Stimulated activated CD4-positive, alpha-beta T cell treated with anti-CD3 and anti-CD28 coated beads, Interleukin-2, amount 100 ng/mL, for 4 hours (primary cell): ENCODE results near the gene PAX8.
A peak's percentile ranks its signal among the peaks of the same experiment; 100 is the strongest.

Source experiments
- DNase-seq: peaks from one replicate; pipeline ENCODE4 v3.0.0-alpha.2; 2020; ENCODE audit warnings: low read depth

The PAX8 gene

DNA sequence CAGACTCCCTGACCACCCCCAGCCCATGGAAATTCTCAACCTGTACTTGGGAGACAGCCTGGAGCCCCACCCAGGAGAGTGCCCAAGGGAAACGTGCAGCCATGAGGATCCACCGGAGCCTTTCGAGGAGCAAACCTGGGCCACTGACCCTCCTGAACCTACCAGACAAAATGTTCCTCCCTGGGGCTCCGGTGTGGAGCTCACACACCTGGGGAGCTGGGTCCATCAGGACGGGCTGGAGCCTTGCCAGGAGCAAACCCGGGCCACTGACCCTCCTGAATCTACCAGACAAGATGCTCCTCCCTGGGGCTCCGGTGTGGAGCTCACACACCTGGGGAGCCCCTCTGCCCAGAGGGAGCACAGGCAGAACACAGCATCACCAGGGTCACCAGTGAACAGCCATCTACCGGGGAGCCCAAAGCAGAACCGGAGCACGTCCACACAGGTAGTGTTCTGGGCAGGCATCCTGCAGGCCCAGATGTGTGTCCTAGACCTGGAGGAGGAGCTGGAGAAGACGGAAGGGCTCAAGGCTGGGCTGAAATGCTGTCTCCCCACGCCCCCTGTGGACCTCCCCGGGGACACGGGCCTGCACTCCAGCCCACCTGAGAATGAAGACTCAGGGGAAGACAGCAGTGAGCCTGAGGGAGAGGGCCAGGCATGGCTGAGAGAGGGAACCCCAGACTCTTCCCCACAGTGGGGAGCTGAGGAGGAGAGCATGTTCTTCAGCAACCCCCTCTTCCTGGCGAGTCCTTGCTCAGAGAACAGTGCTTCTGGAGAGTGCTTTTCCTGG is 96.1 kb downstream of the PAX8 start:
- no peak for DNase-seq

DNA sequence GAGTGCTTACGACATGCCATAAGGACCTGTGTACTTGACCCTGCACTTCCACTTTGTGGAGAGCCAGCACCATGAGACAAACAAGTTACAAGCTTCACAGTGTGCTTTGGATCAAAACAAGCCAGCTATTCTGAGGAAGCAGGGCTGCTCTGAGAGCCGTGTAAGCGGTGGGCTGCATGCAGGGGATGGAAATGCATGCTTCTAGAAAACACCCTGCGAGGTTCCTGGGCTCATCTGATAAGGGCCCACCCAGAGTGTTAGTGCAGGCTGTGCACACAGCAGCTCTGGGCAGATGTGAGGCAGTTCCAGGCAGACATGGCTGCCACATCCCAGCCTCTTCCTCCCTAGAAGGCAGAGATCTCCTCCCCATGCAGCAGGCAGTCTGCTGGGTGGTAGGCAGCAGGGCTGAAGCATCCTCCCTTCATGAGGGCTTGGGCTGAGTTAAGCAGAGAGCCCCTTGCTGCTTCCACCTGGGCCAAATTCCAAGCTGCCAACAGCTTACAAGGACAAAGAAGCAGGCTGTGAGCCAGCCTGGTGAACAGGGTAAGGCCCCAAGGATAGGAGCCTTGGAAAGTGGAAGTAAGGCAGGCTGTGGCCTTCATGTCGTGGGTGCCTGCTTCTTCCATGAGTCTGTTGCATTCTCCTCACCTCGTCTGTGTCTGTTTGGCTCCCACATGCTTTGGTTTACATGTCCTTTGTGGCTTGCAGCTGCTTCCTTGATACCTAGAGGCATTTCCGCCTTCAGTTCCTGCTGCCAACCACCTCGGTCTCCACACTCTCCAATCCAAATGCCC is 97.3 kb downstream of the PAX8 start:
- no peak for DNase-seq

DNA sequence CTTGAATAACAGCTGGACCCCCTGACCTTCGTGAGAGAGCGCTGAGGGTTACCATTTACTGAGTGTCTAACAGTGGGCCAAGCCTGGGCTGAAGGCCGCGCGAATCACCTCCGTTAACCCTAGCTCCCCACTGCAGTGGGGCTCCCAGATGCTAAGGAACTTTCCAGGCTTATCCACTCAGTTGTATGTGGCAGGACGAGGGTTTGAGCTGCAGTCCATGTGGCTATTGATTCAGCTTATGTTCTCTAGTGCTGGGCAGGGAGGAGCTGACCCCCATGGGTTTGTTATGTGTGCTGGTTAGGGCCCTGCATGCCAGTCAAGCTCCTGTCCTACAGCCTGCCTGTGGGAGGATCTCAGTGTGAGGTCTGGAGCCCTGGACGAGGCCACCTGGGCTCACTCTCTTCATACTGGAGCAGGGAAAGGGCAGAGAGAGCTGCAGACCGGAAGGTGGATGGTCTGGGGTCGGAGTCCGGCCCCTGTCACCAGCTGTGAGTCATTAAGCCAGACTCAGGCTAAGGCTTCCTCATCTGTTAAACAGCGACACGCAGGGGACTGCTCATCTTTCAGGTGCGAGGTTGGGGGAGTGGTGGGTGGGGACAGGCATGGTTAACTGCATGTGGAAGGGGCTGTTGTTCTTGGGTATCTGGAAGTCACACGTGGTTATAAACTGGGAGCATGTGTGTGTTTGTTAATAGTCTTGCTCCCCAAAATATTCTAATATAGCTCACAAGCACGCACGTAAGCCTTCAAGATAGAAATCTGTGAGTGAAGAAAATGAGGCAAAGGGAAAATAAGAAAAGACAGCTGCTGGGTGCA is 98.4 kb downstream of the PAX8 start:
- no peak for DNase-seq

DNA sequence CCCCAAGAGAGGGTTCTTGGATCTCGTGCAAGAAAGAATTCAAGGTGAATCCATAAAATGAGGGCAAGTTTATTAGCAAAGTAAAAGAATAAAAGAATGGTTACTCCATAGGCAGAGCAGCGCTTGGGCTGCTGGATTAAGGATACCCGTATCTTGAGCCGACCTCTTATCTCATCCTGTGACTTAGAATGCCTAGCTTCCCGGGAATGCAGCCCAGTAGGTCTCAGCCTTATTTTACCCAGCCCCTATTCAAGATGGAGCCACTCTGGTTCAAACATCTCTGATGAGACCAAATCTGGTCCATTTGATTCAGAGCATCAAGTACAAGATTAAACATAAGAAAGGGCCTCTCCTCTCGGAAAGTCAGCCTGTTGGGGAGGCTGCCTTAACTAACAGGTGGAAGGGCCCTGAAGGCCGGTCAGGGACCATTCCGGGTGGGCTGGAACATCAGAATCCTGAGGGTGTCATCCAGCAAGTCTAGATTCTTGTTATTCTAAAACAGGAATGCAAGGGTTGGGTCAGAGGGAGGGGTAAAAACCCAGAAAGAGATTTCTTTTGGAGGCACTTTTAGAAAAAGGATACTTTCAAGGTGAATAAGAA is 99.2 kb downstream of the PAX8 start:
- no peak for DNase-seq

DNA sequence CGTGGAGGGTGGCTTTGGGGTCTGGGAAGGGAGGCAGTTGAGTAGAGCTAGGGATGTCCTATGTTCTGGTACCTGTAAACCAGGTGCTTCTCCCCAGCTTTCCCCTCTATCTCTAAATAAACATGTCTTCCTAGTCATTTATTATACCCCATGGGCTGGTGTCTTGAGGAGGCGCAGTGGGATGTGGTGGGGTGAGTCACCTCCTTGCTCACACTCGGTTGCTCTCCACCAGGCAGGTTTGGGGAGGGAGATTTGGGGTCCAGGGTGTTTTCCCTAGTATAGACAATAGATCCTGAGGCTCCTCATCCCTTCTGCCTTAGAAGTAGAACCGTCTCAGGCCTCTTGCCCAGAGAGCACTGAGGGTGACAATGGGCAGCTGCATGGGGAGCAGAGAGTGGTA is 99.8 kb downstream of the PAX8 start:
- no peak for DNase-seq

DNA sequence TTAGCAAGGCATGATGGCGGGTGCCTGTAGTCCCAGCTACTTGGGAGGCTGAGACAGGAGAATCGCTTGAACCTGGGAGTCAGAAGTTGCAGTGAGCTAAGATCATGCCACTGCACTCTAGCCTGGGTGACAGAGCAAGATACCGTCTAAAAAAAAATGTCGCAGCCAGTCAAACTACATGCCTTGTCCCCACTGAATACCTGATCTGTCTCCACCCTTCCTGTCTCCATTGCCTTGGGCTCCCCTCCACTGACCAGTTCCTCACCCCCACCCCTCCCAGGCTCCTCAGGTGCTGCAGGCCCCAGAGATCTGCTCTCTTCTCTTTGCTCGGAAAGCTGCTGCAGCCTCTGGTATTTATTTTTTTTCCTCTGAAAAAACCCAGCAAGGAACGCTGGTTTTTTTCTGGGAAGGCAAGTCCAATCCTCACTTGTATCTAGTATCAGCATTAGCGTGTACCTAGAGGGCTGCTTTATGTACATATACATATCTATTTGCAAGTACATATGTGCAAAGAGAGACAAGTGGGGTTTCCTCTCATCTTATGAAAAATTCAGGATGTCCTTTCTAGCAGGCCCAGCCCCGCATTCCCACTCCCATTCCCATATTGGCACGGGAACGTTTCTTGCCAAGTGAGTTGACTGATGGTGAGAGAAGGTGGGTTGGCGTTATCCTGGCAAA is 100.5 kb downstream of the PAX8 start:
- DNase-seq, result no peak

DNA sequence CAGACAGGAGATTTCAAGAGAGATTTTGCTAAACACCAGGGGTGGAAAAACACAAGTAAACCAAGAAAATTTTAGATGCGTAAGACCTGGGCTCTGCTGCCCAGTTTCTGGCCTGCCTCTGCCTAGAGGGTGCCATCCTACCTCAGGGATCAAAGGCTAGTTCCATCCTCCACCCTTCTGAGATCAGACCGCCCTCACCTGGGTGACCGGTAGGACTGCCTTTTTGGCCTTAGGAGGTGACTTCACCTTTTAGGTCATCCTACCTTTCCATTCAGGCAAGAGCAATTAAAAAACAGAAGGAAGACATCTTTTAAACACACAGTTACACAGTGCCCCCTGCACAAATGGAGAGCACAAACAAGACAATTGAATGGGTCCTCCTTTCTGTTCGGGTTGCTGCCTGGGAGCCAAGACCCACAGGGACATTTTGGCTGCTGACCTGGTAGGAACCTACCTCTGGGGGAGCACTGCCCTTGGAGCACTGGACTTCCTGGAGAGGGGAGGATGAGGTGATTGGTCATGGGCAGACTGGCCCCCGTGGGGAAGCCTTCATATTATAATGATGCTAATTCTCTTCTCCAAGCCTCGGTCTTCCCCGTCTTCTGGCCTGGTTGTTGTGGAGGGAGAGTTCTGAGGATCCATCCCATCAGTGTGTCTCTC is 101.9 kb downstream of the PAX8 start:
- no peak for DNase-seq

DNA sequence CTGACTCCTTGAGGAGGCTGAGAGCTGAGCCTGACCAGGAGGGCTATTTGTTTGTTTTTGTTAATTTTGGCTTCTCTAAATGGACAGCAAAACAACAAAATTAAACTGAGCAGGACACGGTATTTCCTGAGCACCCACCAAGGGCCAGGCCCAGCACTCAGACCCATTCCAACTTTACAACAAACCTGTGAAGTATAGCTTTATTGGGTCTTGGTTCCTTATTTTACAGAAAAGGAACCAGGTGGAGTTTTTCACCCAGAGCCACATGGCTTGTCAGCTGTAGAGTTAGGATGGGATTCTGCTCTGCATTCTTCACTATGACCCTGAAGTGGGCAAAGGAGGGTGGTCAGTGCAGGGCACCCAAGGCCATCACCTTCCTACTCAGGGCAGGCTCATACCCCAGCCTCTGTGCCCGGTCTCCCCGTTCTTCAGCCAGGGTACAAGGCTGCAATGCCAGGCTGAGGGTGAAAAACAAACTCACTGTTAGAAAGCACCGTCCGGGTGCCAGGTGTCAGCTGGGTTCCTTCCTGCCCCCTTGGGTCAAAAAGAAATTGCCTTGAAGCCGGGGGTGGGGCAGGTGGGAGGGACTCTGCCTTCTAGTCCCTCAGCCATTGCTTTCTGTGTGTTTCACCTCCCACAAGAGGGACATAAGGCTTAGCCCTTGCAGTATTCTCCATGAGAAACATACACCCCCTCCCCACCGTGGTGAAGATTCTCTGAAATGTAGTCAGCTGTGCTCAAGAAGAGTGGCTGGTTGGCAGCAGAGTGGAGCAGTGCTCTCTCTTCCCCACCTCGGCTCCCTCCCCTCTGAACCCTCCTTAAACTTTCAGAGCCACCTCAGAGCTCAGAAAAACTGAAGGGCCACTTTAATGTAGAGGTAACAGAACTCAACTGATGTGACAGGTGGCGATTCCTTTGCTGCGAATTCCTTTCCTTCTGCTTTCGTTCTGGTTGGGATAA is 102.7 kb downstream of the PAX8 start:
- DNase-seq, result no peak

DNA sequence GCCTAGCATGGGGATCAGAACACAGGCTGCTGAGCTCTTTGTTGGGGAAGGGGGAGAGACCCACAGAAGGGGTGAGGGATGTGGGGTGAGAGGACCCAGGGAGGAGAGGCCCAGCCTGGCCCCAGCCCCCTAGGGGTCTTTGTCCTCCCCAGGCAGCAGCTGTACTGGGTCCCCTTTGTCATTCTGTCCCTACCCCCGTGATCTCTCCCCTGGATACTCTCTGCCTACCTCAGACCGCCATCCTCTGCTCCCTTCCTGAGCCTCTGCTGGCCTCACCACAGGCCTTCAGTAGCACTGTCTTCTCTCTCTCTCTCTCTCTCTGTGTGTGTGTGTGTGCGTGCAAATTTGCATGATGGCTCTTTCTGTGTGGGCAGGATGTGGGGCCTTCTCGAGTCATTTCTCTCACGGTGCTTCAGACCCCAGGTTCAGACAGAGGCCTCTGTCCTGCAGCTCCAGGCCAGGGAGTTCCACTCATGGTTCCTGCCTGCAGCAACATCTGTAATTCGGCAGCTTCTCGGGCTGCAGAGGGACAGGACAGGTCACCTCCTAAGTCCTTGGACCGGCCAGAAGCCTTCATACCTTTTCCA is 103.6 kb downstream of the PAX8 start:
- no peak for DNase-seq

DNA sequence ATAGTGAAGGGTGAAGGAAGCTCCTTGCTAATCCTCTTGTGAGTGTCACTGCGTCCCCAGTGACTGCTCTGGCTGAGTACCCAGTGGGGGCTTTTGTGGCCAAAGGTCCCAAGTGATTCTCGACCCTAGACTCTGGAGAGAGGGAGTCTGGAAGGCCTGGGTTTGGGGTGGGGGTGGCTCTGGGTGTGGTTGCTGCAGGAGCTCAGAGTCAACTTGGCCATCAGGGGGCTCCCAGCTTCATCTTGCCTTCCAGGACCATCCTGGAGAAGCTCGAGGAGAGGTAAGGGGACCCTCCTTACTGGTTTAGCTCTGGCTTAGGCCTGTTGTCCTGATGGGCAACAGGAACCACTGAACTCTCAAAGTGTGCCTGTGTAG is 104.4 kb downstream of the PAX8 start:
- DNase-seq, result no peak

DNA sequence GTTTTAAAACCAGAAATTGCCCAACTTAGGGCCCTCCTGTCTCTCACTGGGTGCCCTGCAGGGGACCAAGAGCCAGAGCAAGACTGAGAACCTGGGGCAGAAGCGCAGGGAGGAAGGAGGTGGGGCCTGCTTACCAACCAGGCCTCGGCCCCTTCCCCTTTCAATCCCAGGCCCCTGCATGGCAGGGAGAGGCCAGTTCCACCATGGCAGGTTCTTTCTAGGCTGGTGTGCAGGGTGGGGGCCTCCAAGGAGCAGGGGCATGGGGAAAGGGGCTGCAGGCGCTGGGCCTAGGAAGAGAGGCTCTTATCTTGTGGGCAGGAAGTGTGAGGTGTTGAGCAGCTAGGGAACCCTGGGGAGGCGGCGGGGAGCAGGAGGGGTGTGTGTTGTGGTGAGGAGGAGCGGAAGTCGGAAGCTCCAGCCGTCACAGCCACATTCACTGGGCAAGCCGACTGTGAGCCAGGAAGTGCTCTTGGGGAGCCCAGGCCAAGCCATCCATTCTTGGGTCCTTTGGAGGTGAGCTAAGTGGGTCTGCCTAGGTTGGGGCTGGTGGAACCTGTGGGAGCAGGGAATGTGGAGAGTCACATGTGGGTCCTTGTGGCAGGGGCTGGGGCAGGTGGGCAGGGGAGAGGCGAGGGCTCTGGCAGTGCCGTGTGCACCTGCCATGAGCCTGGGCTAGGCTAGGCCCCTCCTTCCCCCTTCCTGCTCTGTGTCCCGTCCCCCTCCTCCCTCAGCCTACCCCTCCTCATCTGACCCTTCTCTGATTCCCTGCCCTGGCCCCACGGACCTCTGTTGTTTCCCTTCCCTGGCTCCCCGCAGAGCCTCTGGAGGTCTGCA is 105.0 kb downstream of the PAX8 start, which contains the start of gene PSD4:
PSD4 (plus strand) TSS at position 430 of the 834 bp plus-strand sequence. CDS start 8,486 bp downstream, outside the sequence.
- peak; percentile 72 for DNase-seq

DNA sequence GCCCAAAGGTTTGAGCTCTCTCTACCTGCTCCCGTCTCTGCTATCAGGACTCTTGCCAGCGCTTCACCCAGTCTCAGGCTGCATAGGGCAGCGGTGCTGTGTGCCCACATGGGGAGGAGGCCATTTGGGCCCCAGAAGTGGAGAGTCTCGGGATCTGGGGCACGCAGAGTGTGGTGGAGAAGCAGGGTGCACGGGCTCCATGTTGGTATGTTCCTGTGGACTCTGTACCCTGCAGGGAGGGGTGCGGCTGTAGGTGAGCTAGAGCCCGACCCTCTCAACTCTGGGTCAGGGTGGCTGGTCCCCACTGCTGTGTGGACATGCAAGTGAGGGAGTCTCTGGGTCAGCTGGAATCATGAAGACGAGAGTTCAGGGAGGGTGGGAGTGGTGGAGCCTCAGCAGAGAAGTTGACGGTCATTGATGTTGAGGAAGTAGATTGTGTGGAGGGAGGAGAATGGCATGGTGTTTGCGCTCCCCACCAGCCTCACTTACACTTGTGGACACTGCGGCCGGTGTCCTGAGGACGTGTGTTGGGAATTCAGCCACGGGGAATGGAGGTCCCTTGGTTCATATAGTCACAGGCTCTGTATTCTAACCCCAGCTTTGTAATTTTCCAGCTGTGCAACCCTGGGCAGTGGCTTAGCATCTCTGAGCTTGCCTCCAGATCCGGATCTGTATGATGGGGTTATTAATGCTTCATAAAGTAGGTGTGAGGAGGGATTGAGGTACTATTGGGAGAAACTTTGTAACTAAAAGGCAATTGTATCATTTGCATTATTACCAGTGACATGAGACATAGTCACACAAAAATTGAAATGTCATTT is 105.8 kb downstream of the PAX8 start:
- DNase-seq, result no peak

DNA sequence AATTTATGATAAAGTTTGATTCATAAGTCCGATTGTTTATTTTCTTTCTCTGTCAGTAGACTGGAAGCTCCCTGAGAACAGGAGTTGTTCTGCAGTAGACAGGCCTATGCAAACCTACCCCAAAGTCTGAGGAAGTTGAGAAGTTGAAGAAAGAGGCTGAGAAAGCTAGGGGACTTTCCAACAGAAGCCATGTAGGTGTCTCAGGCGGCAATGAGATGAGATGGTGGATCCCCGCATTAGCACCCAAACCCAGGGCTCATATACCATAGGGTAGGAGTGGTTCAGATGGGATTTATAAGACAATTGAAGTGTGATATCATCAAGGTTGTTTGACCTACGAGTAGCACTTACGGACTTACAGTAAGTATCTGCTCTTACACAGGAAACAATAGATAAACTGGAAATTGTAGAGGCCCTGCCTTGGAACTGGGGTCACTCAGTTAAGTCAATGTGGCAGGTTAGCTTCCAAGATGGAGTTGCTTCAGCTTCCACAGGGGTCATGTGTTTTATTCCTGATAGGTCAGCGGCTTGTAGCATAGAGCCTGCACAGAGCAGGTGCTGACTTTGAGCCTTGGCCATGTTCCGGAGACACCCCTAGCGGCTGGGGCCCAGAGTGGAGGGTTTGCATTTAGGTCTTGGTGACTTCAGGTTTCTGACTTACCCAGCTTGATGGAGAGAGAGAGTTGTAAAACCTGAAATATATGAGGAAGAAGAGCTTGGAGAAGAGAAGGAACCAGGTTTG is 107.2 kb downstream of the PAX8 start:
- DNase-seq, result no peak

DNA sequence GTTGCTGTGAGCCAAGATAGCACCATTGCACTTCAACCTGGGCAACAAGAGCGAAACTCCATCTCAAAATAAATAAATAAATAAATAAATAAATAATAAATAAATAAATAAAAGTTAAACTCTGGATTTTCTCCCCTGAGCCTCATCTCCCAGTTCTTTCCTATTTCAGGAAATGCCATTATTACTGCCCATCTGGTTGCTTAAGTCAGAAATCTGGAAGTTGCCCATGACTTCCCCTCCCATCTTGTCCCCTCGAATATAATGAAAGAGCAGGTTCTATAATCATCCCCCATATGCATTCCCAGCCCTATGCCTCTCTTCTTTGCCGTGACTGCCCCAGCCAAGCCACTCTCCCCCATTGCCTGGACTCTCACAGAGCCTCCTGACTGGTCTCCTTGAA is 109.1 kb downstream of the PAX8 start:
- no peak for DNase-seq

DNA sequence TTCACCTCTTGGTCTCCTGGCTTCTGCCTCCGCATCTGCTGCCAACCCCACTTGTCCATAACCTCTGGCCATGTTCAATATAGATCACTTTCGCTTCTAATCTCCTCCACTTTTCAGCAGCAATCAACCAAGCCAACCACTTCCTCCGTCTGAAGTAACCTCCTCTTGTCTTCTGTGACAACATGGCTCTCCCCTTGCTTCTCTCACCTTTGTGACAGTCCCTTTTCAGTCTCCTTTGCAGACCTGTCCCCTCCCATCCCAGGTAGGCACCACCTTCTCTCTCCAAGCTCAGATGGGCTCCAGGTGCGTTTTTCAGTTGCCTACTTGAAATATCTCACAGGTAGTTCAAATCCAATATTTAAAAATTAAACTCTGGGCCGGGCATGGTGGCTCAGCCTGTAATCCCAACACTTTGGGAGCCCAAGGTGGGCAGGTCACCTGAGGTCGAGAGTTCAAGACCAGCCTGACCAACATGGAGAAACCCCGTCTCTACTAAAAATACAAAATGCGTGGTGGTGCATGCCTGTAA is 109.7 kb downstream of the PAX8 start:
- no peak for DNase-seq

DNA sequence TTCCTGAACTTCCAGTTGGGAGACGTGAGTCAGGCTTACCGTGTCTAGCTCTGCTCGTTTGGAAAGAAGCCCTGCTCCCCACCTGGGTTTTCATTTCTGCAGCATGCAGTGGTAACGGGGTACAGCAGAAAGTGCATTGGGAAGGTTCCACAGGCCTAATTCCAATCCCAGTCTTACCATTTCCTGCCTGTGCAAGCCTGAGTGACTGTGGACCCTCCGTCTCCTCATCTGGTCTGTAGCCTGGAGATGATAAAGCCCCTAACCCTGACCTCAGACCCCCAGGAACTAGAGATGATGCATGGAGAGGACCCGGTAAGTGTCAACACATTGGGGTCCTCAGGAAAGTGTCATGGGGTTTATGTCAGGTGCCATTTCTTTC is 110.8 kb downstream of the PAX8 start:
- DNase-seq, result no peak
